HL-60 (cell line): ENCODE results near the gene MARCHF4.
"Not testable (repeated sequence)": the region's sequence is repeated elsewhere in the genome, so short reads cannot be mapped to it uniquely, and the experiment has no call there.

Experiments
- GABPA ChIP-seq: IDR thresholded peaks from 2 replicates; pipeline ENCODE4 v1.6.1; 2012; ENCODE audit warnings: low read depth
- TF ChIP-seq, protein P1 (sequence below): IDR thresholded peaks from one replicate; pipeline ENCODE4 v1.5.1; 2011; ENCODE audit warnings: low read length, control low read depth, inconsistent platforms; ENCODE audit not compliant: insufficient read depth

DNA sequence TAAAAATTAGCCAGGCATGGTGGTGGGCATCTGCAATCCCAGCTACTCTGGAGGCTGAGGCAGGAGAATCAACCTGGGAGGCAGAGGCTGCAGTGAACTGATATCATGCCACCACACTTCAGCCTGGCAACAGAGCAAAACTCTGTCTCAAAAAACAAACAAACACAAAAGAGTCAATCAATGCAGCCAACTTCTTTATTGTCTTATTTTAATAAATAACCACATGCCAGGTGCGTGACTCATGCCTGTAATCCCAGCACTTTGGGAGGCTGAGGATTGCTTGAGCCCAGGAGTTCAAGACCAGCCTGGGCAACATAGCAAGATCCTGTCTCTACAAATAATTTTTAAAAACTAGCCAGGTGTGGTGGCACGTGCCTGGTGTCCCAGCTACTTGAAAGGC lies 12.1 kb upstream of the MARCHF4 start:
- TF ChIP-seq GABPA = not testable (repeated sequence)
- TF ChIP-seq, protein P1, sequence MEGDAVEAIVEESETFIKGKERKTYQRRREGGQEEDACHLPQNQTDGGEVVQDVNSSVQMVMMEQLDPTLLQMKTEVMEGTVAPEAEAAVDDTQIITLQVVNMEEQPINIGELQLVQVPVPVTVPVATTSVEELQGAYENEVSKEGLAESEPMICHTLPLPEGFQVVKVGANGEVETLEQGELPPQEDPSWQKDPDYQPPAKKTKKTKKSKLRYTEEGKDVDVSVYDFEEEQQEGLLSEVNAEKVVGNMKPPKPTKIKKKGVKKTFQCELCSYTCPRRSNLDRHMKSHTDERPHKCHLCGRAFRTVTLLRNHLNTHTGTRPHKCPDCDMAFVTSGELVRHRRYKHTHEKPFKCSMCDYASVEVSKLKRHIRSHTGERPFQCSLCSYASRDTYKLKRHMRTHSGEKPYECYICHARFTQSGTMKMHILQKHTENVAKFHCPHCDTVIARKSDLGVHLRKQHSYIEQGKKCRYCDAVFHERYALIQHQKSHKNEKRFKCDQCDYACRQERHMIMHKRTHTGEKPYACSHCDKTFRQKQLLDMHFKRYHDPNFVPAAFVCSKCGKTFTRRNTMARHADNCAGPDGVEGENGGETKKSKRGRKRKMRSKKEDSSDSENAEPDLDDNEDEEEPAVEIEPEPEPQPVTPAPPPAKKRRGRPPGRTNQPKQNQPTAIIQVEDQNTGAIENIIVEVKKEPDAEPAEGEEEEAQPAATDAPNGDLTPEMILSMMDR = not testable (repeated sequence)
